HEK293T (cell line): ENCODE results near the gene CLEC18C.

Experiments
- ARNT ChIP-seq: fragments of 450-650 bp; IDR thresholded peaks from 2 replicates; pipeline ENCODE4 v1.6.1; 2017; ENCODE audit warnings: mild to moderate bottlenecking
- BHLHE40 ChIP-seq: fragments of 450-650 bp; IDR thresholded peaks from 2 replicates; pipeline ENCODE4 v1.6.1; 2016; ENCODE audit warnings: mild to moderate bottlenecking, moderate library complexity, borderline replicate concordance
- ELF4 ChIP-seq: fragments of 450-650 bp; IDR thresholded peaks from 2 replicates; pipeline ENCODE4 v1.6.1; 2017; ENCODE audit warnings: antibody characterized with exemption
- FOXA1 ChIP-seq: fragments of 450-650 bp; IDR thresholded peaks from 2 replicates; pipeline ENCODE4 v1.6.1; 2016; ENCODE audit warnings: mild to moderate bottlenecking
- FOXK2 ChIP-seq: fragments of 450-650 bp; IDR thresholded peaks from 2 replicates; pipeline ENCODE4 v1.6.1; 2016; ENCODE audit warnings: mild to moderate bottlenecking
- FOXM1 ChIP-seq: fragments of 450-650 bp; IDR thresholded peaks from 2 replicates; pipeline ENCODE4 v1.6.1; 2017; ENCODE audit warnings: mild to moderate bottlenecking, borderline replicate concordance
- HDGF ChIP-seq: fragments of 450-650 bp; IDR thresholded peaks from 2 replicates; pipeline ENCODE4 v1.6.1; 2017; ENCODE audit warnings: antibody characterized with exemption, borderline replicate concordance
- L3MBTL2 ChIP-seq: fragments of 450-650 bp; conservative IDR thresholded peaks from 2 replicates; pipeline ENCODE4 v1.6.1; 2016; ENCODE audit warnings: mild to moderate bottlenecking
- SUZ12 ChIP-seq: fragments of 450-650 bp; IDR thresholded peaks from 2 replicates; pipeline ENCODE4 v1.6.1; 2016; ENCODE audit warnings: mild to moderate bottlenecking
- ZNF384 ChIP-seq: fragments of 450-650 bp; IDR thresholded peaks from 2 replicates; pipeline ENCODE4 v1.6.1; 2016

DNA sequence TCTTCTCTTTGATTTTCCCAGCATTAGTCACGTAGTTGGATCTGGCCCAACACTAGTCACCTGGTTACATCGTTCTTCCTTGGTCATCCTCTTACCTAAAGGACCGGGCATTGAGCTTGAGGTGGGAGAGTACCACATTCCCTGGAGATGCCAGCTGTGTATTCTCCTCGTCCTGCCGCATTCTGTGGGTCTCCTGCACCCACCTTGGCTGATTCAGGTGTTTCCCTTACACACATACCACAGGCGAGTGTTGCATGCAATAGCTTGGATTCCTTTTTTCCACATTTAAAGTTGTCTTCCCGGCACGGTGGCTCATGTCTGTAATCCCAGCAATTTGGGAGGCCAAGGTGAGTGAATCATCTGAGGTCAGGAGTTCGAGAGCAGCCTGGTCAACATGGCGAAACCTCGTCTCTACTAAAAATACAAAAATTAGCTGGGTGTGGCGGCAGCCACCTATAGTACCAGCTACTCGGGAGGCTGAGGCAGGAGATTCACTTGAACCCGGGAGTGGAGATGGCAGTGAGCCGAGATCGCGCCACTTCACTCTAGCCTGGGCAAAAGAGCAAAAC lies 21.6 kb upstream of the CLEC18C start:
- TF ChIP-seq HDGF = no peak
- TF ChIP-seq FOXK2 = no peak
- no peak for TF ChIP-seq L3MBTL2
- TF ChIP-seq FOXM1 = no peak
- TF ChIP-seq ELF4 = no peak
- no peak for TF ChIP-seq ARNT
- TF ChIP-seq ZNF384 = no peak
- no peak for TF ChIP-seq SUZ12
- TF ChIP-seq FOXA1 = no peak
- TF ChIP-seq BHLHE40 = no peak
